ENCODE results near the gene OGFR.

- TF ChIP-seq, protein P1, sequence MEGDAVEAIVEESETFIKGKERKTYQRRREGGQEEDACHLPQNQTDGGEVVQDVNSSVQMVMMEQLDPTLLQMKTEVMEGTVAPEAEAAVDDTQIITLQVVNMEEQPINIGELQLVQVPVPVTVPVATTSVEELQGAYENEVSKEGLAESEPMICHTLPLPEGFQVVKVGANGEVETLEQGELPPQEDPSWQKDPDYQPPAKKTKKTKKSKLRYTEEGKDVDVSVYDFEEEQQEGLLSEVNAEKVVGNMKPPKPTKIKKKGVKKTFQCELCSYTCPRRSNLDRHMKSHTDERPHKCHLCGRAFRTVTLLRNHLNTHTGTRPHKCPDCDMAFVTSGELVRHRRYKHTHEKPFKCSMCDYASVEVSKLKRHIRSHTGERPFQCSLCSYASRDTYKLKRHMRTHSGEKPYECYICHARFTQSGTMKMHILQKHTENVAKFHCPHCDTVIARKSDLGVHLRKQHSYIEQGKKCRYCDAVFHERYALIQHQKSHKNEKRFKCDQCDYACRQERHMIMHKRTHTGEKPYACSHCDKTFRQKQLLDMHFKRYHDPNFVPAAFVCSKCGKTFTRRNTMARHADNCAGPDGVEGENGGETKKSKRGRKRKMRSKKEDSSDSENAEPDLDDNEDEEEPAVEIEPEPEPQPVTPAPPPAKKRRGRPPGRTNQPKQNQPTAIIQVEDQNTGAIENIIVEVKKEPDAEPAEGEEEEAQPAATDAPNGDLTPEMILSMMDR (optimal IDR thresholded peaks at IDR 0.05 in 1 of 3, IDR thresholded peaks at IDR 0.05 in 1 of 3, conservative IDR thresholded peaks at IDR 0.05 in 1 of 3; ENCODE audit: extremely low read depth in 1 of 3, insufficient read depth in 2 of 3, low read length in 3 of 3): no peak
- TF ChIP-seq EZH2 (IDR thresholded peaks at IDR 0.05; ENCODE audit: low read length): no peak
These were observed 11.5 kb upstream of the OGFR start for GRCh38 chr20:62792940-62793756.

Measured in keratinocyte (primary cell).